ENCODE measurements around the gene SDCCAG8.
A peak's percentile ranks its signal among the peaks of the same experiment; 100 is the strongest.

Gene SDCCAG8

DNA sequence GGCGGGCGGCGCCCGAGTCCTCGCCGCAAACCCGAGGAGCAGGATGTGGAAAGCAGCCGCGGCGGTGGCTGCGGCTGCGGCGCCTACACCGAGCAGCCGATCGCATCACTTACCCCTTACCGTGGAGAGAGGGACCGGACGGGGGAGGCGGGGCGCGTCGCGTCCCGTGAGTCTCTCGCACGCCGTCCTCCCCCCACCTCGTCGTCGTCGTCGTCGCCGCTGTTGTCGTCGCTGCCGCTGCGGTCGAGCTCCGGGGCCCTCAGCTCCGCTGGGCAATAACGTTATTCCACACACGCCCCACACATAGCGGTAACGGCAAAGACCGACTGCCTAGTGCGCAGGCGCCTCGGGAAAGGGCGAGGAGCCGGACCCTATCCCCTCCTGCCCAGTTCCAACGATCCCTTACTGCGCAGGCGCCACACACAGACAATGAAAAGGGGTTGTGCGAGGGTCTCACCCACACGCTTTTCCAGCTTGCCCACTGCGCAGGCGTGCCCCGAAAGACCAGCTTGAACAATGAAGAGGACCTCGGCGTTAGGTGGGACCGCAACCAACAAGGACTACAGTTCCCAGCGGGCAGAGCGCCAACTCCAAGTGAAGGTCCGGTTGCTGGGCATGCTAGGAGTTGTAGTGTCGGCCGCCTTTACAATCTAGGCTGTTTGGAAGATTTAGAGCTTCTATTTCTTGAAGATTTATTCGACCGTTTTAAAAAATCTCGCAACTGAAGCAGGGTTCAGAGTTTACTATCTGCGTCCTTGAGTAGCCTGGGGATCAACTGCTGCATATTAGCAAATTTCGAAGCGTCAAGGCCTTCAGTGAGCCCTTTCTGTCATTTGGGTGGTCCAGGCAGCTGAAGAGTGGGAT, 682 bp upstream of the SDCCAG8 start, which contains the start of gene CEP170:
Gene CEP170 (minus strand): TSS at position 355 of the 864 bp plus-strand sequence. CDS start 30,001 bp downstream, outside the sequence.
- DNase-seq, result peak; percentile 99

DNA sequence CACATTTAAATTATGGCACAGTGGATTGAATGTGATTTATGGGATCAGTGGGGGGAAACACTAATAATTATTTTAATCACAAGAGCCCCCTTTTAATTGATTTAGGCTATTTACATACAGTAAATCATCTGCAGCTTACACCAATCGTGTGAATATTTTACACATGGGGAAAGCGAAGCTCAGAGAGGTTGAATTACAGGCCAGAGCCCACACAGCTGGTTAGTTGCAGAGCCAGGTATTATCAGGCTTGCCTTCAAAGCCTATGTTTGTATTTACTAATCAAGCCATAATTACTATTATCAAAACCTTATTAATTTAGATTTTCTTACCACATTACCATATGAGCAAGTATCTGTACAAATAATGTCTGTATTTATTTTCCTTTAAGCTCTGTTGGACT, 749 bp downstream of the SDCCAG8 start:
- peak; percentile 41 for DNase-seq

DNA sequence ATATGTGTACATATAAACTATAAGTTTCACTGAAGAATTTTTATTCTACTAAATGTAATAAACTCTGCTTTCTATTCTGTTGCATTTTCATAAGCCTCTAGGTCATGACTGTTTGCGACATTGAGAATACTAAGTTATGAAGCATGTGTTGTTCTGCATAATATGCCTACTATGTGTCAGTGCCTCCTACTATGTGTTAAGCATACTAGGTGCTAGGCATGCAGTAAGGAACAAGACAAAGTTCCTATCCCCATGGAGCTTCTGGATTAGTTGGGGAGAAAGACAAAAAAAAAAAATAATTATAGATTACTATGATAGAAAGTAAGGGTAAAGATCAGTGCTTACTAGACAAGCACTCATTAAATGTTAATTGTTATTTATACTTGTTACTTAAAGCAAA, 1.3 kb downstream of the SDCCAG8 start:
- no peak for DNase-seq

DNA sequence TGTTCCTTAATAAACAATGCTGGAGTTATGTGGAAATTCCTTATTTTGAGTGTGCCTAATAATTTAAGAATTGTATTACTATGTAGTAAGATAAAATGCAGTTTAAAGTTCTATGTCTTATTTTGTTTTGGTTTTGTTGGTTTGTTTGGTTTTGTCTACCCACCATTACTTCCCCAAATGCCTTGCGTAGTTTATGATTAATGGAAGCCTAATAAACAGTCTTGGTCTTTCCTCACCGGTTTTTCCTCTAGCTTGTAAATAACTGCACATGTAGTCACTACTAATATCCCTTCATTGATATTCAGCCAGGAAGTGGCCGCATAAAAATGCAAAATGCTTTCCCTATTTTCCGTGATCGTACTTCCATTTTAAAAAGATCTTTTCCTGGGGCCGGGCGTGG, 2.9 kb downstream of the SDCCAG8 start:
- no peak for DNase-seq

DNA sequence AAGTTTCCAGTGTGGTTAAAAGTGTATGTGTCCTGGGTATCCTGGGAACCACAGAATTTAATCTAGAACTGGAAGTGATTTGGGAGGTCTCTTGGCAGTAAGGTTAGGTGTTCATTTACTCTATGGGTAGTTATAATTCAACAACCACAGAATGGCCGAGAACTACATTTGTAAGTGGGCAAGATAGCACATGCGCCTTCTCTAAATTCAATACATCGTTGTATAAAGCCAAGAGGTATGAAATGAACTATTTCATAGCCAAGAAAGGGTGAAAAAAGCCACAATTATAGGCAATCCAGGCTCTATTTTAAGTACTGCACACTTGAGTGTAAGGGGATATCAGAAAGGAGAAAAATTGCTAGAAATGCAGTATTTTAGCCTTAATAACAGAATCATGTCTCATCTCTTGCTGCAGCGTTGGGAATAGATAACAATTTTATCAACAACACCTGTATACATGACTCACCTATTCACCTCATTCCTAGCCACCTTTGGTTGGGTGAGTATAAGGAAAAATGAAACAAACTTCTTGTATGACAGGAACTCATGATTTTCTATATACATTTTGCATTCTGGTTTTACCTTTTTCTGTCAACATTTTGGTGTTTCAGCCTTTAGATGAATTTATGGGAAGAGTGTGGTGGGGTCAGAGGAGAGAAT, 4.5 kb downstream of the SDCCAG8 start:
- no peak for DNase-seq

DNA sequence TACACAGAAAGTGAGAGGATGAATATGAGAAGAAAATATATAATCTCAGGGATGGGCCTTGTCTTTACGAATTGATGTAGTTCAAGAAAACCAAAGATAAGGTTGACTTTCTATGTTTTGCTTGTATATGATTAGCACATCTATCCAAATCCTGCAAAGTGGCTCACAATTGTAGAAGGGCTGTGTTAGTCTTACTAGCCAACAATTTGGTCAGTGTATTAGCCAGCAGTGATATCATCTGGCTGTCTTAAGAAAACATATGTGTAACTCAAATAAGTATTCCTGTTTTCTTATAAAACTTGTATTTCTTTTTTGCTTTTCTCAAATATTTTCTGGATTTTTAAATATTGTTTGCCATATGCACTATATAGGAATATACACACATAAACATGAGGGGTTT, 5.5 kb downstream of the SDCCAG8 start:
- DNase-seq, result no peak

DNA sequence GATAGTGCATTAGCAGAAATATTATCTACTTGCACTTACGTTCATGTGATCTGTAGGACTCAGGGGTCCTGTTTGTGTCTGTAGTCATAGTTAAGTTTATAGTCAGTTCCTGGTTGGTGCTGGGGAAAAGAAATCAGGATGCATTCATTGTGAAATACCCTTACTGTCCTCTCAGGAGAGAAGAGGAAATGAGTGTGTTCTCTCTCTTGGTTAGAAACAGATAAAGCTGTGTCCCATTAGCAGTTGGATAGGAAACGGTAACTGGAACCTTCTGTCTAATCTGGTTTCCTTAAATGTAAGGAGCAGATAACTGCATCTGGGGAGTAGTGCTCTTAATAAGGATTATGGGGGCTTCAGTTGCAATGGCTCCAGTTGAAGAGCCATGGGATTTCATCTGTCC, 8.9 kb downstream of the SDCCAG8 start:
- DNase-seq, result no peak

DNA sequence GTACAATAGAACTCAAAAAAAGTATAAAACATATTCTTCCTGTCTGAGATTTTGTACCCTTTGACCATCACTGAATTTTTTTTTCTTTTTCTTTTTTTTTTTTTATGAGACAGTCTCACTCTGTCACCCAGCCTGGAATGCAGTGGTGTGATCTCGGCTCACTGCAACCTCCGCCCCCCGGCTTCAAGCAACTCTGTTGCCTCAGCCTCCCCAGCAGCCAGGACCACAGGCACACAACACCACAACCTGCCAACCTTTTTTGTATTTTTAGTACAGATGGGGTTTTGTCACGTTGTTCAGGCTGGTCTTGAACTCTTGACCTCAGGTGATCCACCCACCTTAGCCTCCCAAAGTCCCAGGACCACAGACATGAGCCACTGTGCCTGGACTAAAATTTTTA, 10.4 kb downstream of the SDCCAG8 start:
- DNase-seq, result no peak

DNA sequence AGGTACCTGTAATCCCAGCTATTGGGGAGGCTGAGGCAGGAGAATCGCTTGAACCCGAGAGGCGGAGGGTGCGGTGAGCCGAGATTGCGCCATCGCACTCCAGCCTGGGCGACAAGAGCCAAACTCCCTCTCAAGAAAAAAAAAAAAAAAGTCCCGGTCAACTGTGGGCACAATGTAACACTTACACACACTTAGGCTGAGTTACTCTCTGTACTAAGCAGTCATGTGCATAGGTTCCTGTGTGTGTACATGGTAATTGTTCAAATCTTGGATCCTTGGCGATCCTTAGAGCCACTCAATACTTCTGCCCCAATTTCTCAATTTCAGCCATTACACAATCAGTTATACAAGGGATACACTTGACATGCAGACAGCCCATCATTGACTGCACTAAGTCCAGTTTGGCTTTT, 11.6 kb downstream of the SDCCAG8 start:
- no peak for DNase-seq

DNA sequence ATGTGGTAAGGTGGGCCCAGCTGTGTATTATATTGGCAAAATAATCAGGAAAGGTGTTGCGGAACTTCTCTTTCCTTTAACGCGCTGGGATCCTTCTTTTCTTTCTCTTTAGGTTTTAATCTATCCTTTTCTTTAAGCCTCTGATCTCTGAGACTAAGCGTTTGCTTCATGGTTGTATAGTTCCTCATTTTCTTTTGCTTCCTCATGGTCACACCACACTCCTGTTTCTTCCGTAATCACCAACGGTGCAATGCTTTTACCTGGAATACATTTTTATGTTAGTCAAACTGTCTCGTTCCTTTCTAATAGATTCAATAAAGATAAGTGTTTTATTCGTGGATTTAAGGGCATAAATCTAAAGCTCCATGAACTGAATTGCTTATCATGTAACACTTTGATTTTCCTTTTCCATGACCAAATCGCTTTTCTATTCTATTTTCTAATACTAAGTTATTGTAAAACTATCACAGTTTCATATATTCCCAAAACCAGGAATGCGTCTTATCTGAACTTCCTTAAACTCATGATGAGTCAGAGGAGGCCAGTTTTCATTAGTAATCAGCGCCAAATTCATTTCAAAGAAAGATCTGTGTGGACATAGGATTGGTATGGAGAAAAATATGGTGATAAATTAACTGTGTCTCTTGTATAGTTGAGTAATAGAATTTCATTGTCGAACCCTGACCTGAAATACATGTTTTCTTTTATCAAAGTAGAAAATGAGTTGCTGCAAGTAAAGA, 12.2 kb downstream of the SDCCAG8 start:
- no peak for DNase-seq

DNA sequence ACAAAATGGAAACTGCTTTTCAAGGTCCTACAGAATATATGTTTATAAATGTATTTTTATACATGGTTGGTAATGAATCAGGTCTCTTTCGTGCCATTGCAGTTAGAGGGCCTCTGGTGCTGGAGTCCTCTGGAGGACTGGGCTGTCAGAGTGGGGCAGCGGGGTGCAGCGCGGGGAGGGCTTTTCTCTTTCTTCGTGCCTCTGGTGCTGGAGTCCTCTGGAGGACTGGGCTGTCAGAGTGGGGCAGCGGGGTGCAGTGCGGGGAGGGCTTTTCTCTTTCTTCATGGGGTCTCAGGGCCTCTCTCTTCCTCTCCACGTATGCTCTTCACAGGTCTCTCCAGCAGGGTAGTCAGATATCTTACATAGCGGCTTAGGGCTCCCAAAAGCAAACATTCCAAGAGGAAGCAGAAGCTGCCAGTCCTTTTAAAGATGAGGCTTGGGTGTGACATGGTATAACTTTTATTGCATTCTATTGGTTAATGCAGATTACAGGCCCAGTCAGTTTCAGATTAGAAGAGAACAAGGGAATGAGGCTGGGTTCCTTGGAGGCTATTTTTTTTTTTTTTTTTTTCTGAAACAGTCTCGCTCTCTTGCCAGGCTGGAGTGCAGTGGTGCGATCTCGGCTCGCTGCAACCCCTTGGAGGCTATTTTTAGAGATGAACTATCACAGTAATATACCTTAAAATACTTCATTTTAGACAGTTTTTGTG, 13.1 kb downstream of the SDCCAG8 start:
- DNase-seq, result no peak

DNA sequence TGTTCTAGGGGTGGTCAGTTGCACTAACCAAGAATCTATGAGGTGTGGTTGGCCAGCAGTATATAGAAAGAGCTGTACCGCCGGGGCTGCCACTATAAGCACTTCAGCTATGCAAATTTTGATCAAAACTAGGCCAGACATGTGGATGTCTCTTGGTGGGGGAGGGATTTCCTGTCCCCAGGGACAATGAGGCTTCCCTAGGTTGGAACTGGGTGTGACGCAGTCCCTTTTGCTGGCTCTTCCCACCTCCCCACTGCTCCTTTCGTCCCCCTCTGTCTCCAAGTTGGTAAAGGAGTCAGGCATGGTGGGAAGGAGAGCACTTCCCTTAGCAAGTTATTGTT, 13.6 kb downstream of the SDCCAG8 start:
- DNase-seq, result no peak

DNA sequence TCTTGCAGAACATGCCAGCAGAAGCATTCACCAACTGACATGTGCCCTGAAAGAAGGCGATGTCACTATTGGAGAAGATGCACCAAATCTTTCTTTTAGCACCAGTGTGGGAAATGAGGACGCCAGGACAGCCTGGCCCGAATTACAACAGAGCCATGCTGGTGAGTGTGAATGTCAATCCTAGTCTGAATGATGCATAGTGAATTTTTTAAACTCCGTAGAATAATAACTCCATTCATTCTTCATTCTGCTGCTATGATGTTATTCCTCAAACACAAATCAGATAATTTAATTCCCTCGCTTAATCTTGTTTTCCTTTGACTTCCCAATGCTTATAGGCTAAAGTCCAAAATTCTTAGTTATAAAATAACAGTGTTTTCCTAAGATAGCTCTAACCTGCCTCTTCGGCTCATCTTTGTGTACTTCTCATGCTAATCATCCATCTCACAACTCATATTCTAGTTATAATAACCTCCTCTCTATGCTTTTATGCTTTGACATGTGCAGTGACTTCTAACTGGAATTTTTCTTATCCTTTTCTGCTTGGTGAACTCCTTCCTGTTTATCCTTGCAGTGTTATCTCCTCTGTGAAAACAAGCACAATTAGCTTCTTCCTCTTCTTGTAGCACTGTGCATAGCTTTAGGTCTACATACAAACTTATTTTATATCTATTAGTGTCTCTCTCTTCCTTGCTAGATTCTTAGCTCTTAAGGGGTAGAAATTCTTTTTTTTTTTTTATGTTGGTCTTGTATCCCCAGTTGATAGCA, 14.4 kb downstream of the SDCCAG8 start:
- no peak for DNase-seq

DNA sequence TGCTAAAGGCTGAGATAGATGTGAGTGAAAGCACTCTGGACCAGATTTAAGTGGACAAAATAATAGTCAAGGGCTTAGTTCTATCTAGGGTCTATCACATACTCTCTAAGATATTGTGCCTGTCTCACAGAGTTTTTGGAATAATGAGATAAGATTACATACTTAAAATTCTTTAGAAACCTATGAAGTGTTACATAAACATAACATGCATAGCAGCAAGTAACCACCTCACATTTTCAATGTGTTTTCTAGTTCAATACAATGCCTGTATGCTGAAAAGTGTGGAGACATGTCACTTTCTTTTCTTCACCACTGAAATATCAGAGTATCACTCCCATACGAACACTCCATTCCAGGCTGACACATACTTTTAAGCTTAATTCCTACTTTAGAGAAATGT, 16.2 kb downstream of the SDCCAG8 start:
- no peak for DNase-seq

DNA sequence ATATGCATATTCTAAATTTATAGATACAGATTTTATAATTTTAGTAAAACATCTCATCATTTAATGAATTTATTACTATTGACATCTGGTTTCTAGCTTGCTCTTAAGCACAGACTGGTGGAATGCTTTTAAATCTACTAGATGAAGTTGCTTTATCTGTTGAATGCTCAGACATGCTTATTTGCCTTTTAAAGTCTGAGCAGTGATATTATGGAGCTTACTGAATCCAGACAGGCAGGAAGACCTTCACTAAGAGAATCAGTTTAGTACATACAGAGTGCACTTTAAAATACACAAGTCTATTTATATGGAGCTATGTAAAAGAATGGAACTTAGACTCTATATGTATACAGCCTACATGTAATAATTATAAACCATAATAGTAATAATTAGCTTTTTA, 16.6 kb downstream of the SDCCAG8 start:
- DNase-seq, result no peak

DNA sequence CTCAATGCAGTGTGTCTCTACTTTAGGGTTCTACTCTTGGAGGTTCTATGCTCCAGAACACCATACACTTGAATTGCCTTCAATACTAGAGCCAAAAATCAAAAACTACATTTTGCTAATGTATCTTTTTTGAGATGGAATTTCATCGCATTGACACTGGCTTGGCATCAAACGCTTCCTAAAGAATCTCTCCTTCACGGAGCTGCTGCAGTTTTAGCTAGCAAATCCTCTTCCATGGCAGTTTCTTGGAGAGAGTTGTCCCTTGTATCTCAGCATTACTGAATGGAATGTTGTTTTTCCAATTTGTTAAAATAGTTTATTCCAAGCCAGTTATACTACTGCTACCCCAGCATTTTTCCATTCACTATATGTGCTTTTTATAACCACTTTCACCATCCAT, 17.7 kb downstream of the SDCCAG8 start:
- no peak for DNase-seq

DNA sequence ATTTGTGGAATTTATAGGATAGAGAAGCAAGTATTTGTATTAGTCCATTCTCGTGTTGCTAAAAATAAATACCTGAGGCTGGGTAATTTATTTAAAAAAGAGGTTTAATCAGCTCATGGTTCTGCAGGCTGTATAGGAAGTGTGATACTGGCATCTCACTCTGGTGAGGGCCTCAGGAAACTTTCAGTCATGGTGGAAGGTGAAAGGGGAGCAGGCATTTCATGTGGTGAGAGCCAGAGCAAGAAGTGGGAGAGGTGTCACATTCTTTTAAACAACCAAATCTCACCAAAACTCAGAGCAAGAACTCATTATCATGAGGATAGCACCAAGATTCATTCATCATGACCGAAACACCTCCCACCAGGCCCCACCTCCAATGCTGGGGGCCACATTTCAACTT, 18.1 kb downstream of the SDCCAG8 start:
- DNase-seq, result no peak

DNA sequence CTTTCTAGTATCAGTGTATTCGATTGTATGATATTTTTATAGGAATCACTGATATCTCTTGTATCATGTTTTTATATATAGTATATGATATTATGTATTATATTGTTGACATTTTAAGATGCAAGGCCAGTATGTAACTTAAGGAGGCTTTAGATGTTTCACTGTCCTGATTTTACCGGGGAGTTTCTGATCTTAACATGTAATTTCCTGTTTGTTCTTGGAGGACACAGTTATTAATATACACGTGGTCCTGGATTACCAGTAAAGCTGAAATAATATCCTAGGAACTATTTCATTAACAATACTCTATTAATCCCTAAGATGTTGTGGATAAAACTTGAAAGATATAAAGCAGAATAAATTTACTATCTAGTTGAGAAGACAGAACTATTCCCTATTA, 19.5 kb downstream of the SDCCAG8 start:
- no peak for DNase-seq

DNA sequence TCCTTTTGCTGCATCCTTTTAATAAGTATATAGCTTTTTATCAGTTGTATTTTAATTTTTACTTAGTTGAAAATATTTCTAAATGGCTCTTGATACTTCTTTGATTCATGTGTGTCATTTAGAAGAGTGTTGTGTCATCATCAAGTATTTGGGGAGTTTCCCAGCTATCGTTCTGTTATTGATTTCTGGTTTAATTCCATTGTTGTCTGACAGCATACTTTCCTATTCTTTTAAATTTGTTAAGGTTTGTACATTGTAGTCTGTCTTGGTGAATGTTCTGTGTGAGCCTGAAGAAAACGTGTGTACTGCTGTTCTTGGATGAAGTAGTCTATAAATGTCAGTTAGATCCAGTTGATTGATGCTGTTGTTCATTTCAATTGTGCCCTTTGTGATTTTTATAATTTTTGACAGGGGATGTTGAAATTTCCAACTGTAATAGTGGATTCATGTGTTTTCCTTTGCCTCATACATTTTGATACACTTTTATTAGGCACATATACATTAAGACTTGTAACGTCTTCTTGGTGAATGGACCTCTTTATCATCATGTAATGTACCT, 24.8 kb downstream of the SDCCAG8 start:
- DNase-seq, result no peak

DNA sequence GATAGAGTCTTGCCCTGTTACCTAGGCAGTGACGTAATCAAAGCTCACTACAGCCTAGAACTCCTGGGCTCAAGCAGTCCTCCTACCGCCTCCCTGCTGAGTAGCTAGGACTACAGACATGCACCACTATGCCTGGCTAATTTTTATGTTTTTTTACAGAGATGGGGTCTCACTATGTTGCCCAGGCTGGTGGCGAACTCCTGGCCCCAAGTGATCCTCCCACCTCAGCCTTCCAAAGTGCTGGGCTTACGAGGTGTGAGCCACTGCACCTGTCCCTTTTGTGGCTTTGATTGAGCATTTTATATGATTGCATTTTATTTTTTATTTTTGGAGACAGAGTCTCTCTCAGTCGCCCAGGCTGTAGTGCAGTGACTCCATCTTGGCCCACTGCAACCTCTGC, 25.8 kb downstream of the SDCCAG8 start:
- DNase-seq, result no peak

DNA sequence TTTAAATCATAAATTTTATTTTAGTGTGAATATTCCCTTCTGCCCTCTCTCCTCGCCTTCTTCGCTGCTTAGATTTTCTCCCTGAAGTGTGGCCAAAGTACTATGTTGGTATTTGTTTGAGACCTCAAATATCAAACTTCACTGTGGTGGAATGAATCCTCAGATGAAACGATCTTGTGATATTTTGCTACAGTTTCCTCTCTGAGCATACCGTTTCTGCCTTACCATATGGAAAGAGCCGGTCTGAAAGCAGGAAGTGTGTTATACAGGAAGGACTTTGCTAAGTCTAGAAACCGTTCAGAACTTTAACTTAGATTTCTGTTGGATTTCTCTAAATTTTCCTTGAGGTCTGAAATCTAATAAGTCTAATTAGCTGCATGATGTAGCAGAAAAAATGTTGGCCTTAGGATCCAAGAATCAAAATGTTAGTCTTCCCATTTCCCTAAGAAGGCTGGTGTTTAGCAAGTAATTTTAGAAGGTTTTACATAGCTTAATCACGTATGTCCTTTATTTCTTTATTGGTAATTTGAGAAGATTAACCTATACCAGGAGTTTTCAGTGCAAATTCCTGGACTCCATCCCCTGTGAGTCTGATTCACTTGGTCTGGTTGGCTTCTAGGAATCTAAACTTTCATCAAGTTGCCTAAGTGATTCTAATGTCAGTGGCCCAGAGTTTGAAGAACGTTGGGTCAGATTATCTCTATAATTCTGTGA, 30.7 kb downstream of the SDCCAG8 start:
- DNase-seq, result no peak

DNA sequence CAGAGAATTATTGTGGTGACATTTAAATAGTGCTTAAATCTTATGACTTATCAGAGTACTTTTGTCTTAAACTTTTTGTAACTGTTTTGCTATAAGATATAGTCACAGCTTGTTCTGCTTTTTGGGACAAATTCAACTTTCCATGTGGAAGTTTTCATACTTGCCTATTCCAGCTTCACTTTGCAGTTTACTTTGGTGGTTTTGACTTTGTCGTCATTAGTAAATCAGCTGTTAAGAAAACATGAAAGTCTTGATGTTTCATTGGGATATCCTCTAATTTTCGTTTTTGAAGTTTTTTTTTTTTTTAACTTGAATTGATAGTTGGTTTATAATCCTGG, 31.3 kb downstream of the SDCCAG8 start:
- DNase-seq, result no peak

Data from NCI-H2171 treated with DMSO at 0.1 percent for 48 hours (cell line).